Adrenal gland (tissue), 12 donors: ENCODE measurements around the gene SCLY. TPM values are rescaled to one million over a fixed set of nuclear protein-coding genes. Genes with fewer than 3 reads are reported as not detected.

ENCODE experiments used
- DNase-seq, 7 donors: peaks; one replicate each; pipeline ENCODE4 v3.0.0-alpha.2; 2019 to 2020
- H3K27ac ChIP-seq, 5 donors: fragments of 200-600 bp; sonication (generic) in 4 of 5; 1 replicate in 3 of 5; 2 replicates in 2 of 5; pipeline versions ENCODE4 v1.5.1 to v1.8.0; 2016 to 2020; ENCODE audit warnings: mild to moderate bottlenecking in 1 of 5
- H3K27me3 ChIP-seq: fragments of 200-600 bp; 2 replicates; pipeline ENCODE4 v1.8.0; 2021
- H3K36me3 ChIP-seq, 2 donors: fragments of 200-600 bp; replicated peaks in 1 of 2; 1 replicate in 1 of 2; 2 replicates in 1 of 2; pipeline versions ENCODE4 v1.5.1 to v1.8.0; 2018 to 2022
- H3K4me1 ChIP-seq, 2 donors: fragments of 200-600 bp; replicated peaks in 1 of 2; 1 replicate in 1 of 2; 2 replicates in 1 of 2; pipeline versions ENCODE4 v1.5.1 to v1.8.0; 2018 to 2021
- H3K4me3 ChIP-seq, 4 donors: fragments of 200-600 bp; sonication (generic) in 3 of 4; one replicate each; pipeline ENCODE4 v1.5.1; 2016 to 2018
- H3K9me3 ChIP-seq, 3 donors: fragments of 200-600 bp; sonication (generic) in 1 of 3; replicated peaks in 1 of 3; 1 replicate in 2 of 3; 2 replicates in 1 of 3; pipeline versions ENCODE4 v1.5.1 to v1.8.0; 2016 to 2021
- POLR2A ChIP-seq, 2 donors: fragments of 450-650 bp; IDR thresholded peaks; one replicate each; pipeline ENCODE4 v1.6.1; 2017; ENCODE audit warnings: antibody characterized with exemption in 2 of 2, mild to moderate bottlenecking in 2 of 2, moderate library complexity in 1 of 2
- WGBS, 4 donors: extraction: QIAGEN DNeasy Blood & Tissue Kit in 2 of 4; methylation state at CpG; one replicate each; pipeline versions ENCODE4 v1.1.5 to v1.1.7; 2013 to 2017; 5-methylcytosine and 5-hydroxymethylcytosine counted together
- intact Hi-C, 2 donors: fragments of 100-400 bp; cut with DNase I; formaldehyde crosslinking; loops; one replicate each; pipeline versions ENCODE4 v1.14.1 to v1.15.0; 2022 to 2023
- polyA plus RNA-seq, 3 donors: library from polyadenylated mRNA; stranded (reverse); fragments of 200-250 nt in 2 of 3; fragments of 350-450 nt in 1 of 3; fragmentation: Illumina TruSeq in 1 of 3; extraction: RNeasy Lipid Tissue Mini Kit (QIAGEN cat#74804) in 1 of 3; gene quantifications; one replicate each; pipeline ENCODE4 v1.2.3, GENCODE V29; 2013 to 2014
- total RNA-seq, 9 donors: library from RNA; depleted of rRNA in 4 of 9; stranded (reverse); fragments of >200 nt in 4 of 9; fragments of 120-200 nt in 1 of 9; fragmentation: NEBNext Ultra II Directional in 1 of 9; extraction: Animal tissue kit (Norgen Biotek cat#: 25700) in 1 of 9; gene quantifications; one replicate each; pipeline versions ENCODE4 v1.1.0 to v1.2.4, GENCODE V29; 2013 to 2023
- TF ChIP-seq, protein P1 (sequence below), 6 experiments: fragments of 450-650 bp in 4 of 6; fragments of 200-600 bp in 2 of 6; sonication (generic) in 1 of 6; IDR thresholded peaks; 1 replicate in 5 of 6; 2 replicates in 1 of 6; pipeline versions ENCODE4 v1.5.1 to v1.8.0; 2016 to 2021; ENCODE audit warnings: antibody characterized with exemption in 6 of 6, mild to moderate bottlenecking in 2 of 6, moderate library complexity in 1 of 6
- donor health status: healthy with polysubstance abuse.
- donor health status: Bipolar disorder and iron deficiency.
- donor health status: DM: yes; HTN: yes; CAD: no.
- donor health status: DM: no; HTN: no; CAD: no.
- donor health status: DM: no; HTN: no; CAD: no.
- donor health status: DM: yes; HTN: yes; CAD: no.

Gene SCLY
- total and polyA plus RNA-seq, 12 donors = 2.4 to 11.0 (median 8.0) TPM

DNA sequence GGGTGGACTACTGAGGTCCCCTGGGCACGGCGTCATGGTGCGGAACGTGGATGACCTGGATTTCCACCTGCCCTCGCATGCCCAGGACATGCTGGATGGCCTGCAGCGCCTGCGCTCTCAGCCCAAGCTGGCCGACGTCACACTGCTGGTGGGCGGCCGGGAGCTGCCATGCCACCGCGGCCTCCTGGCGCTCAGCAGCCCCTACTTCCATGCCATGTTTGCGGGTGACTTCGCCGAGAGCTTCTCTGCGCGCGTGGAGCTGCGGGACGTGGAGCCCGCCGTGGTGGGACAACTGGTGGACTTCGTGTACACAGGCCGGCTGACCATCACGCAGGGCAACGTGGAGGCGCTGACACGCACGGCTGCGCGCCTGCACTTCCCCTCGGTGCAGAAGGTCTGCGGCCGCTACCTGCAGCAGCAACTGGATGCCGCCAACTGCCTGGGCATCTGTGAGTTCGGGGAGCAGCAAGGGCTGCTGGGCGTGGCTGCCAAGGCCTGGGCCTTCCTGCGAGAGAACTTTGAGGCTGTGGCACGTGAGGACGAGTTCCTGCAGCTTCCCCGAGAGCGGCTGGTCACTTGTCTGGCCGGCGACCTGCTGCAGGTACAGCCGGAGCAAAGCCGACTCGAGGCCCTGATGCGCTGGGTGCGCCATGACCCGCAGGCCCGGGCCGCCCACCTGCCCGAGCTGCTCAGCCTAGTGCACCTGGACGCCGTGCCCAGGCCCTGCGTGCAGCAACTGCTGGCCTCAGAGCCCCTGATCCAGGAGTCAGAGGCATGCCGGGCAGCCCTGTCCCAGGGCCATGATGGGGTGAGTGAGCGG lies 80.1 kb downstream of the SCLY start:
- Histone ChIP-seq H3K36me3 (no peaks in the 10 kb centered on the region), H3K27me3 (no peaks in the 10 kb centered on the region), H3K9me3 (no peaks in the 10 kb centered on the region), H3K4me3 (no peak overlapping the region), H3K4me1 (no peaks in the 10 kb centered on the region), H3K27ac (no peak overlapping the region)
- WGBS, 4 donors = 90 to 95% (median 91%) methylated on average over 19 to 60 of the region's 60 CpGs
- intact Hi-C loops = no loop called here
- no peak for DNase-seq
- no peak for TF ChIP-seq POLR2A (IDR thresholded peaks at IDR 0.05)
- TF ChIP-seq, protein P1, sequence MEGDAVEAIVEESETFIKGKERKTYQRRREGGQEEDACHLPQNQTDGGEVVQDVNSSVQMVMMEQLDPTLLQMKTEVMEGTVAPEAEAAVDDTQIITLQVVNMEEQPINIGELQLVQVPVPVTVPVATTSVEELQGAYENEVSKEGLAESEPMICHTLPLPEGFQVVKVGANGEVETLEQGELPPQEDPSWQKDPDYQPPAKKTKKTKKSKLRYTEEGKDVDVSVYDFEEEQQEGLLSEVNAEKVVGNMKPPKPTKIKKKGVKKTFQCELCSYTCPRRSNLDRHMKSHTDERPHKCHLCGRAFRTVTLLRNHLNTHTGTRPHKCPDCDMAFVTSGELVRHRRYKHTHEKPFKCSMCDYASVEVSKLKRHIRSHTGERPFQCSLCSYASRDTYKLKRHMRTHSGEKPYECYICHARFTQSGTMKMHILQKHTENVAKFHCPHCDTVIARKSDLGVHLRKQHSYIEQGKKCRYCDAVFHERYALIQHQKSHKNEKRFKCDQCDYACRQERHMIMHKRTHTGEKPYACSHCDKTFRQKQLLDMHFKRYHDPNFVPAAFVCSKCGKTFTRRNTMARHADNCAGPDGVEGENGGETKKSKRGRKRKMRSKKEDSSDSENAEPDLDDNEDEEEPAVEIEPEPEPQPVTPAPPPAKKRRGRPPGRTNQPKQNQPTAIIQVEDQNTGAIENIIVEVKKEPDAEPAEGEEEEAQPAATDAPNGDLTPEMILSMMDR (IDR thresholded peaks at IDR 0.05) = no peak

DNA sequence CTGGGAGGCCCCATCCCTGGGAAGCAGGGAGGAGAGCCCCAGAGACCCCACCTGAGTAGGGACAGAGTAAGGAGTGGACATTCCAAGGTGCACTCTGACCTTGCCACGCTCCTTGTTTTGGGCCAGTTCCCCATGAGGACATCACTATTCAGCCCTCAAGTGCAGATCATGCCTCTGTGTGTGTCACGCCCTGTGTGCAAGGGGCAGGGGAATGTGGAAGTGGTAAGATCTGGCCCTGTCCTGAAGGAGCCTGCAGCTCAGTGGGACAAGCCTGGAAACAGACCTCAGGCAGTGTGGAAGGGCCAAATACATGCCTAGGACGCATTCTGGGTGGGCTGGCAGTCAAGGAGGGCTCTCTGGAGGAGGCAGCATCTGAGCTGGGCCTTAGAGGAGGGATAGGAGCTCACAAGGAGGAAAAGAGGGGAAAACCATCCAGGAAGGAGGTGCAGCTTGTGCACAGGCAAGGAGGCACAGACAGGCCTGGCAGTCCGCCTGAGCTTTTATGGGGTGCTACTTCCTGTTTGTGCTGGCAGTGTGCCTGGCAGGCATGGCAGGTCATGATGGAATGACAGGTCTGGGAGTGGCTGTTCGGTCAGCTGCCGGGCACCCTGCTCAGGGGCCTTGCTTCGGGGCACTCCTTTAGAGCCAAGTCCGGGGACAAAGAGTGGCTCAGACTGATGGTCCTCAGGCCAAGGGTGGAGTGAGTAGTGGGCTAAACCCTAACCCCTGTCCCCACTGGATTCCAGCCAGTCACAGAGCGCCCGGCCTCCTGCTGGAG lies 80.9 kb downstream of the SCLY start:
- Histone ChIP-seq H3K9me3 (no peaks in the 10 kb centered on the region), H3K36me3 (no peaks in the 10 kb centered on the region), H3K27me3 (no peaks in the 10 kb centered on the region), H3K4me3 (no peak overlapping the region), H3K4me1 (no peaks in the 10 kb centered on the region), H3K27ac (no peak overlapping the region)
- intact Hi-C loops = no loop called here
- WGBS, 4 donors = 70 to 73% (median 73%) methylated on average over 3 to 10 of the region's 10 CpGs
- DNase-seq = no peak
- TF ChIP-seq POLR2A (IDR thresholded peaks at IDR 0.05) = no peak
- TF ChIP-seq, protein P1 (IDR thresholded peaks at IDR 0.05) = no peak

DNA sequence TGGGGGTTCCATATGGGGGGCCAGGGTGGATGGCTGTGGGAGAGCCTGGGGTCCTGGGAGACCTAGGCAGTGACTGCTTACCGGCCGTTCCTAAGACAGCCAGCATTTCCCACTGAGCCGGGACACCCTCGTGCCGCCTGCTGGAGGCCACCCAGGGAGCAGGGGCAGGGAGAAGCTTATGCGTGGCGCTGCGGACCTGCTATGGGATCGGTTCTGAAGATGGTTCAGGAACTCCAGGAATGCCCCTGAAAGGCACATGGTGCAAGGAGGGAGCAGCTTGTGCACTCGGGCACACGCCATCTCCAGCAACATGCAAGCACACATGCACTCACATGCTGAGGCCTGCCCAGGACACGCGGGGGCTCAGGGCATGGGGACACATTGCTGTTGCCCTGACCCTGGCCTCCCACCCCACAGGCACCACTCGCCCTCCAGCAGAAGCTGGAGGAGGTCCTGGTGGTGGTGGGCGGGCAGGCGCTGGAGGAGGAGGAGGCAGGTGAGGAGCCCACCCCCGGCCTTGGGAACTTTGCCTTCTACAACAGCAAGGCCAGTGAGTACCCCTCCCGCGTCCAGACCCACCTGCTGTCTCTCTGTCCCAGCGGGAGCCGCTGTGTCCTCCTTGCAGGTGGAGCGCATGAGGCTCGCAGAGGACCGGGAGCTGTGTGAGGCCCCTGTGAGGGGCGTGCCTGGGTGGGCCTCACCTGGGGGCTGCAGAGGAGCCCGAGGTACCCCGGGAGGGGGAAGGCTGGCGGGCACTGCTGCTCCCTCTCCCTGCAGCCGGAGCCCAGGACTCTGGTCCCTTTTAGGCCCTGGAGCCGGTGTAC lies 81.8 kb downstream of the SCLY start:
- no peak for DNase-seq
- Histone ChIP-seq H3K4me1 (no peaks in the 10 kb centered on the region), H3K9me3 (no peaks in the 10 kb centered on the region), H3K27ac (no peak overlapping the region), H3K27me3 (no peaks in the 10 kb centered on the region), H3K4me3 (no peak overlapping the region), H3K36me3 (no peaks in the 10 kb centered on the region)
- 80 to 82% (median 81%) methylated on average over 21 to 30 of the region's 30 CpGs; no CpG with 5 or more reads in 1 of the 4 donors for WGBS, 4 donors
- intact Hi-C loops = no loop called here
- TF ChIP-seq POLR2A (IDR thresholded peaks at IDR 0.05) = no peak
- TF ChIP-seq, protein P1 (IDR thresholded peaks at IDR 0.05) = no peak
